Measurements from ENCODE around the gene RHOF.

- TF ChIP-seq CTCF (IDR thresholded peaks at IDR 0.05) = no peak
- TF ChIP-seq POLR2A (IDR thresholded peaks at IDR 0.05) = no peak
These were observed 14.0 kb downstream of the RHOF start for GRCh38 chr12:121779422-121779895.

Measured in body of pancreas (tissue), 4 donors.